HL-60/S4 treated with phorbol 12-myristate 13-acetate at 8.2 ng/mL for 4 days and 3 days (cell line): ENCODE results near the gene DNAH9.

Experiments
- in situ Hi-C: fragments of 300-500 bp; cut with MboI; formaldehyde crosslinking; loops from 2 replicates; pipeline ENCODE4 v1.15.0; 2022; ENCODE audit warnings: low sequenced_read_pairs

The DNAH9 gene

GRCh38 chr17:11823862-11824261 is 225.6 kb downstream of the DNAH9 start:
- in situ Hi-C loops: no loop called here

GRCh38 chr17:11825572-11826209 is 227.4 kb downstream of the DNAH9 start:
- in situ Hi-C loops: no loop called here

- in situ Hi-C loops: no loop called here
These were observed 234.3 kb downstream of the DNAH9 start for GRCh38 chr17:11832401-11833137.

GRCh38 chr17:11836508-11836907 is 238.2 kb downstream of the DNAH9 start:
- in situ Hi-C loops: no loop called here

DNA sequence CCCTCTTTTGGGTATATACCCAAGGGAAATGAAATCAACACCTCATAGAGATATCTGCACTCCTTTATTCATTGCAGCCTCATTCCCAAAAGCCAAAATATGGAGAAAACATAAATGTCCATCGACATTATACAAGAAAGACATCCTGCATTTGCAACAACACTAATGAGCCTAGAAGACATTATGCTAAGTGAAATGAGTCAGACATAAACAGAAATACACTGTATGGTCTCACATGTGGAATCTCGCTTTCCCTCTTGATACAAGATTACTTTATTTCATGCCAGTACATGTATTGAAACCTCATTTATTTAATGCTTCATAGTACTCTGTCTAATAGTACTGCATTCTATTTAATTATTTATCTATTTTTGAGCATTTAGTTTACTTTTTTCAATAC is 241.8 kb downstream of the DNAH9 start:
- in situ Hi-C loops: no loop called here

- in situ Hi-C loops: no loop called here
These were observed 242.6 kb downstream of the DNAH9 start for GRCh38 chr17:11840831-11841230.

GRCh38 chr17:11848330-11848729 is 250.1 kb downstream of the DNAH9 start:
- in situ Hi-C loops: no loop called here

GRCh38 chr17:11852231-11852630 is 254.0 kb downstream of the DNAH9 start:
- in situ Hi-C loops: no loop called here

GRCh38 chr17:11852912-11853311 is 254.6 kb downstream of the DNAH9 start:
- in situ Hi-C loops: no loop called here

DNA sequence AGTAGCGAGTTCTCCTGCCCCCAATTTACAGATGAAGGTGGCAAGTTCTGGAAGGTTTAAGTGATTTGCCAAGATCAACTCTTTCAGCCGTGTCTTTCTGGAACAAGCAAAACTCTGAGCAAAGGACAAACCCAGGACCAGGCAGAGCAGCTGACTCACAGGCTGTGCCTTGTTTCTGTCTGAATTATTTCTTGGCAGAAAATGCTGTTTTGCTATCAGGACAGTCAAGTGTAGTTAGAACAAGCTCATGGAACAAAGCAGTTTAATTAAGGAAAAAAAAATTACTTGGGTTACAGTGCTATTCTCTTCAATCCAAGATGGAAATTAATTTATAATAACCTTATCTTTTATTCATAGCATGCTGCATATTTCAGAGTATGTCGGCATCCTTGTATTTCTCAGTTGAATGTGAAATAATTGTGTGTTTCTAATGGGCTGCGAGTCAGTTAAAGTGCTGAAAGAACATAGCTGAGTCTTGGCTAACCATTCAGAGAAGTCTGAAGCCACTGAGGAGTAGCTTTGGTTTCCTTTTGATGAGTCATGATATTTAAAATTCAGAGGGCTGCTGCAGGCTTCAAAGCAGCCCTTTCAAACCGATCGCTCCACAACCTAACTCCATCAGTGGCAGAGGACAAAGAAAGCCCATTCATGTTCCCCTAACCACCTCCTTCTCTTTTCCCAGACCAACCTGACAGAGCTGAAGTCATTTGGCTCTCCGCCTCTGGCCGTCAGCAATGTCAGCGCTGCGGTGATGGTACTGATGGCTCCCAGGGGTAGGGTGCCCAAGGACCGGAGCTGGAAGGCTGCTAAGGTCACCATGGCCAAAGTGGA is 255.3 kb downstream of the DNAH9 start:
- in situ Hi-C loops: no loop called here

- in situ Hi-C loops: no loop called here
These were observed 257.0 kb downstream of the DNAH9 start for GRCh38 chr17:11855306-11855705.

DNA sequence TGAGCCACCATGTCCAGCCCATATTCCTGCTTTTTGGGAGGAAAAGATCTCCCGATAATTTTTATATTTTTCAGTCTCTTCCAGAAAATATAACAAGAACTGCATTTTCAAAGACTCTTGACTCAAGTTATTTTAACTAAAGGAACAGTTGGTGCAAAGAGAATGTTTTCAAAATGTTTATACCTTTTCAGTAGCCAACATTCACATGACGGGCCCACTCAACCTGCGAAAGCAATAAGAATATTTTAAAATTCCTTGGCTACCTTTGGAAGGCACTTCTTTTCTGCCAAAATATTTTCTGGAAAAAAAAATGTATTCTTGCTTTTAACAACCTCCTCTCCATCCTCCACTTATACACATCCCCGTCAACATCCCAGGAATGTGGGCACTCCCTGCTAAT is 258.7 kb downstream of the DNAH9 start:
- in situ Hi-C loops: no loop called here

GRCh38 chr17:11869680-11870394 is 271.6 kb downstream of the DNAH9 start:
- in situ Hi-C loops: no loop called here

DNA sequence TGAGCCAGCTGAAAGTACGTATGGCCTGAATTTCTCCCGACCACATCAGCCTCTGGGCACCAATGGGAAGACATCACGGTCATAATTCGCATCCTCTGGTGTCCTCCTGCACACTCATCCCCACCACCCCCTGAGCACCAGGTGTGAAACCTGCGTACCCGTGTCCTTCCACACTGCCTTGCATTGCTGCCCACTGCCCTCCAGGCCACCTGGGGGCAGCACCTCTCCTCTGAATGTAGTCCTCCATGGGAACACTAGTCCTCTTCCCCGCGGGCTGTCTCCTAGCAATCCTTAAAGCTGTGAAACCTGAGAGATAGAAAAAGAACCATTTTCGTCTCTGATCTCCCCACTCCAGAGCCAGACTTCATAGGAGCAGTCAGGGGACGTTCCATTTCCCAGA is 273.5 kb downstream of the DNAH9 start:
- in situ Hi-C loops: no loop called here

GRCh38 chr17:11874756-11875155 is 276.5 kb downstream of the DNAH9 start:
- in situ Hi-C loops: no loop called here

DNA sequence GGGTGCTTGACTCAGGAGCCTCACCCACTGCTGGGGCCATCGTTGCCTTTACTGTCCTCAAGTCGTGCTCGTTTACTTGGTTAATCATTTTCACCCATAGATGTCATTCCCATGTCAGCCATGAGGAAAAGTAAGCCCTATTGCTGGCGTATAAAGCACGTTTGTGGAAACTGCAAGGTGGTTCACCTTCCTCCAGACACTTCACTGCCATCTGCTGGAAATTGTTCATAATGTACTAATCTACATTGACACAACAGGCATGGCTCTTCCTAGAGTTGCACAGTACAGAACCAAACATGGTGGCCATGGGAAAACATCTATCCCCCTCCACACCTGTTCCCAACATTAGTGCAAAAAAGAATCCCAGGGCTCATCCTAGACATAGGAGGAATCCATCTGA is 282.4 kb downstream of the DNAH9 start:
- in situ Hi-C loops: no loop called here

GRCh38 chr17:11882716-11883115 is 284.4 kb downstream of the DNAH9 start:
- in situ Hi-C loops: no loop called here

DNA sequence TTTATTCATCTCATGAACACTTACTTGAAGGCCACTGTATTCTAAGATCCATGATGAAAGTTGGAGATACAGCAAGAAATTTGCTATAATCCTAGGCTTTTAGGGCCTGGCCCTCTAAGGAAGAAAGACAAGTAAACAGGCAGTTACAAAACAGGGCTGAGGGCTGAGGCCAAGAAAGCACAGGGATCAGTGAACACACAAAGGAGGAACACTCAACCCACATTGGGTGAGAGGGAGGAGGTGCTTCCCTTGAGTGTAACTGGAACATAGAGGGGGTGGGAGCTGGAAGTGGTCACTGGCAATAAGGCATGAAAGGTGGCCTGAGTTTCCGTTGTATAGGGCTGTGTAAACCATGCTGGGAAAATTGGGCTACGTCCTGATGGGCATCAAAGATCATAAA is 286.8 kb downstream of the DNAH9 start:
- in situ Hi-C loops: no loop called here

DNA sequence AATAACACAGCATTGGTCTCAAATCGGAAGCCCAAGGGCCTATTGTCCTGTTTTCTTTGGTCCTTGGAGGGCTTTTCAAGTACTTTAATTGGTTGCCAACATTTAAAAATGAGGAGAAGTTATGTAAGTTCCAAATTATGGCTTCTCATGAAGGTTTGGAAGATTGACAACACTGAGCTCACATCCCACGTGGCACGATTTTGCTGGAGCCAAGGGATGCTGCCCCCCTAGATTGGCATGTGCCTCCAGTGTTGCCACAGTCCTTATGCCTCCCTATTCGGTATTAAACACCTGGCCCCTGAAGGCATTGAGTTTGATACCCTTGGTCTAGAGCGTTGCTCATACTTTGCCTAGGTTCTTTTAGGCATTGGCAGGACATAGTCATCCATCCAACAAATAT is 291.0 kb downstream of the DNAH9 start:
- in situ Hi-C loops: no loop called here

- in situ Hi-C loops: no loop called here
These were observed 295.6 kb downstream of the DNAH9 start for GRCh38 chr17:11893862-11894261.

DNA sequence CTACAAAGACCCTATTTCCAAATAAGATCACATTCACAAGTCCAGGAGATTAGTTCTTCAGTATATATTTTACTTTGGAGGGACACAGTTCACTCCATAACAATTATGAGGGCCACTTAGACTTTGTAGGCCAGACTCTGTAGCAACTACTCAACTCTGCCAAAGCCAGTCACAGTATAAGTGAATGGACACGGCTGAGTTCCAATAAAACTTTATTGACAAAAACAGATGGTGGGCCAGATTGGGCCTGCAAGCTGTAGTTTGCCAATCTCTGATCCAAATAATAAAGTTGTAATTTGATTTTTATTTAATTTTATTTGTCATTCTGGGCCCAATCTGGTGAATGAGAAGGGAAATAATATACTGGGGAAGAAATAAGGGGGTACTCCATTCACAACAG is 297.9 kb downstream of the DNAH9 start:
- in situ Hi-C loops: no loop called here
